Dedifferentiated amniotic fluid mesenchymal stem cell (primary cell): Measurements from ENCODE around the gene DIAPH2.
"Not testable (repeated sequence)": the region's sequence is repeated elsewhere in the genome, so short reads cannot be mapped to it uniquely, and the experiment has no call there.

Experiments used
- DNase-seq: peaks from one replicate; pipeline ENCODE4 v3.0.0-alpha.2; 2016; ENCODE audit errors: extremely low spot score

DIAPH2 gene

GRCh38 chrX:96684339-96685209 is at the start of gene DIAPH2:
TSS of gene DIAPH2 (plus strand) at chrX:96684842.
- DNase-seq = peak; percentile 56

GRCh38 chrX:96650023-96650422 is 34.6 kb upstream of the DIAPH2 start:
- DNase-seq = no peak

GRCh38 chrX:96655947-96656623 is 28.6 kb upstream of the DIAPH2 start:
- no peak for DNase-seq

- DNase-seq = no peak
Measured at GRCh38 chrX:96682516-96682915, 2.1 kb upstream of the DIAPH2 start.

GRCh38 chrX:96683997-96684338 is 674 bp upstream of the DIAPH2 start:
- no peak for DNase-seq

GRCh38 chrX:96685210-96686099 is 813 bp downstream of the DIAPH2 start:
- peak; percentile 22 for DNase-seq

- no peak for DNase-seq
Measured at GRCh38 chrX:96687776-96688175, 3.1 kb downstream of the DIAPH2 start.

GRCh38 chrX:96688789-96689188 is 4.1 kb downstream of the DIAPH2 start:
- DNase-seq = no peak

- no peak for DNase-seq
Measured at GRCh38 chrX:96689991-96690390, 5.3 kb downstream of the DIAPH2 start.

GRCh38 chrX:96692454-96692853 is 7.8 kb downstream of the DIAPH2 start:
- DNase-seq = peak; percentile 23

- no peak for DNase-seq
Measured at GRCh38 chrX:96692890-96693289, 8.2 kb downstream of the DIAPH2 start.

GRCh38 chrX:96693407-96693806 is 8.8 kb downstream of the DIAPH2 start:
- DNase-seq = no peak

- no peak for DNase-seq
Measured at GRCh38 chrX:96696462-96696861, 11.8 kb downstream of the DIAPH2 start.

- no peak for DNase-seq
Measured at GRCh38 chrX:96700625-96701024, 16.0 kb downstream of the DIAPH2 start.

GRCh38 chrX:96703379-96703778 is 18.7 kb downstream of the DIAPH2 start:
- DNase-seq = no peak

- no peak for DNase-seq
Measured at GRCh38 chrX:96703816-96704215, 19.2 kb downstream of the DIAPH2 start.

- no peak for DNase-seq
Measured at GRCh38 chrX:96704629-96705028, 20.0 kb downstream of the DIAPH2 start.

GRCh38 chrX:96705905-96706304 is 21.3 kb downstream of the DIAPH2 start:
- DNase-seq = no peak

- no peak for DNase-seq
Measured at GRCh38 chrX:96707804-96708203, 23.2 kb downstream of the DIAPH2 start.

- DNase-seq = no peak
Measured at GRCh38 chrX:96710031-96710430, 25.4 kb downstream of the DIAPH2 start.

- no peak for DNase-seq
Measured at GRCh38 chrX:96713303-96713702, 28.7 kb downstream of the DIAPH2 start.

GRCh38 chrX:96714393-96714792 is 29.8 kb downstream of the DIAPH2 start:
- DNase-seq = not testable (repeated sequence)
